ENCODE results near the gene DAND5. TPM values are rescaled to one million over a fixed set of nuclear protein-coding genes. Genes with fewer than 3 reads are reported as not detected.

DAND5 gene
- total RNA-seq, 6 experiments from 2014 or later = not detected

- H3K27me3 Mint-ChIP-seq (ENCODE audit: insufficient read depth) = peaks cover 3% of the 10 kb centered on the region
- no peak for TF ChIP-seq CTCF (IDR thresholded peaks at IDR 0.05)
- H3K27ac Mint-ChIP-seq = peak overlapping the region; percentile 94; the same call in 1 of the 2 replicates
- H3K4me3 Mint-ChIP-seq = no peak overlapping the region; the same call in 1 of the 2 replicates
- no peaks in the 10 kb centered on the region; the same call in none of the 2 replicates for H3K36me3 Mint-ChIP-seq (ENCODE audit: low read depth)
- no peak for DNase-seq
- H3K4me1 Mint-ChIP-seq (ENCODE audit: low read depth) = peaks cover 69% of the 10 kb centered on the region
- H3K9me3 Mint-ChIP-seq = no peaks in the 10 kb centered on the region
Measured at GRCh38 chr19:13019332-13019731, 50.0 kb downstream of the DAND5 start.

GRCh38 chr19:13020002-13020414, 50.6 kb downstream of the DAND5 start:
- Mint-ChIP-seq H3K27me3 (ENCODE audit: insufficient read depth) (peaks cover 3% of the 10 kb centered on the region), H3K4me1 (ENCODE audit: low read depth) (peaks cover 75% of the 10 kb centered on the region), H3K4me3 (no peak overlapping the region), H3K9me3 (no peaks in the 10 kb centered on the region), H3K27ac (peak overlapping the region; percentile 50), H3K36me3 (ENCODE audit: low read depth) (peaks cover 5% of the 10 kb centered on the region)
- no peak for DNase-seq
- TF ChIP-seq CTCF (IDR thresholded peaks at IDR 0.05) = no peak

- peak; percentile 37 for DNase-seq
- H3K27ac Mint-ChIP-seq = peak overlapping the region; percentile 99
- H3K9me3 Mint-ChIP-seq = no peaks in the 10 kb centered on the region
- peaks cover 3% of the 10 kb centered on the region for H3K27me3 Mint-ChIP-seq (ENCODE audit: insufficient read depth)
- no peak for TF ChIP-seq CTCF (IDR thresholded peaks at IDR 0.05)
- H3K4me3 Mint-ChIP-seq = peak overlapping the region; percentile 93
- peaks cover 83% of the 10 kb centered on the region for H3K4me1 Mint-ChIP-seq (ENCODE audit: low read depth)
- peaks cover 22% of the 10 kb centered on the region for H3K36me3 Mint-ChIP-seq (ENCODE audit: low read depth)
Measured at GRCh38 chr19:13022111-13022858, 52.9 kb downstream of the DAND5 start.

- Mint-ChIP-seq H3K9me3 (no peaks in the 10 kb centered on the region), H3K27ac (peak overlapping the region; percentile 99), H3K4me3 (peak overlapping the region; percentile 93), H3K4me1 (ENCODE audit: low read depth) (peaks cover 79% of the 10 kb centered on the region), H3K27me3 (ENCODE audit: insufficient read depth) (peaks cover 3% of the 10 kb centered on the region), H3K36me3 (ENCODE audit: low read depth) (peaks cover 22% of the 10 kb centered on the region)
- peak; percentile 94 for DNase-seq
- TF ChIP-seq CTCF (IDR thresholded peaks at IDR 0.05) = no peak
Measured at GRCh38 chr19:13022859-13023636, 53.7 kb downstream of the DAND5 start.

GRCh38 chr19:13023656-13024055, 54.3 kb downstream of the DAND5 start:
- no peaks in the 10 kb centered on the region for H3K9me3 Mint-ChIP-seq
- H3K36me3 Mint-ChIP-seq (ENCODE audit: low read depth) = peaks cover 28% of the 10 kb centered on the region
- peak overlapping the region; percentile 99 for H3K27ac Mint-ChIP-seq
- TF ChIP-seq CTCF (IDR thresholded peaks at IDR 0.05) = no peak
- DNase-seq = no peak
- peak overlapping the region; percentile 93 for H3K4me3 Mint-ChIP-seq
- peaks cover 78% of the 10 kb centered on the region for H3K4me1 Mint-ChIP-seq (ENCODE audit: low read depth)
- H3K27me3 Mint-ChIP-seq (ENCODE audit: insufficient read depth) = peaks cover 3% of the 10 kb centered on the region

Small RNA genes within 50 kb of the gene (microRNA-seq; reads per million reads assigned to microRNA genes)
- gene MIR5695 = not detected
- gene MIR6515 = 4.6 reads per million

Other genes with a start within 250 kb of the DAND5 start
- gene TNPO2, start 245.6 kb upstream of the DAND5 start, total RNA-seq (2021; fragmentation: NEBNext Ultra II Directional; extraction: Animal tissue kit (Norgen Biotek cat#: 25700)) = 10 to 100 TPM; 56.8 to 78.7 (median 66.0) TPM
- gene TRIR, start 234.9 kb upstream of the DAND5 start, total RNA-seq (2021; fragmentation: NEBNext Ultra II Directional; extraction: Animal tissue kit (Norgen Biotek cat#: 25700)) = 100 to 1,000 TPM; 147 to 189 (median 176) TPM
- gene GET3, start 232.1 kb upstream of the DAND5 start, total RNA-seq (2021; fragmentation: NEBNext Ultra II Directional; extraction: Animal tissue kit (Norgen Biotek cat#: 25700)) = 100 to 1,000 TPM in 5 of 6 experiments, 10 to 100 TPM in 1; 97.0 to 116 (median 107) TPM
- gene BEST2, start 217.8 kb upstream of the DAND5 start, total RNA-seq (2021; fragmentation: NEBNext Ultra II Directional; extraction: Animal tissue kit (Norgen Biotek cat#: 25700)) = not detected
- gene HOOK2, start 194.0 kb upstream of the DAND5 start, total RNA-seq (2021; fragmentation: NEBNext Ultra II Directional; extraction: Animal tissue kit (Norgen Biotek cat#: 25700)) = 10 to 100 TPM; 10.5 to 13.8 (median 11.5) TPM
- gene JUNB, start 178.1 kb upstream of the DAND5 start, total RNA-seq (2021; fragmentation: NEBNext Ultra II Directional; extraction: Animal tissue kit (Norgen Biotek cat#: 25700)) = 10 to 100 TPM; 52.1 to 89.2 (median 83.8) TPM
- 100 to 1,000 TPM; 214 to 269 (median 229) TPM for gene PRDX2, start 167.8 kb upstream of the DAND5 start, total RNA-seq (2021; fragmentation: NEBNext Ultra II Directional; extraction: Animal tissue kit (Norgen Biotek cat#: 25700))
- 10 to 100 TPM; 14.1 to 30.3 (median 25.6) TPM for gene THSD8, start 167.5 kb upstream of the DAND5 start, total RNA-seq (2021; fragmentation: NEBNext Ultra II Directional; extraction: Animal tissue kit (Norgen Biotek cat#: 25700))
- gene RNASEH2A, start 163.0 kb upstream of the DAND5 start, total RNA-seq (2021; fragmentation: NEBNext Ultra II Directional; extraction: Animal tissue kit (Norgen Biotek cat#: 25700)) = 10 to 100 TPM; 17.9 to 43.2 (median 37.7) TPM
- gene RTBDN, start 135.0 kb upstream of the DAND5 start, total RNA-seq (2021; fragmentation: NEBNext Ultra II Directional; extraction: Animal tissue kit (Norgen Biotek cat#: 25700)) = not detected
- under 1 TPM in 3 of 6 experiments, not detected in 3; 0.09 to 0.34 (median 0.26) TPM for gene MAST1, start 131.1 kb upstream of the DAND5 start, total RNA-seq (2021; fragmentation: NEBNext Ultra II Directional; extraction: Animal tissue kit (Norgen Biotek cat#: 25700))
- 10 to 100 TPM; 26.0 to 33.5 (median 28.4) TPM for gene DNASE2, start 88.1 kb upstream of the DAND5 start, total RNA-seq (2021; fragmentation: NEBNext Ultra II Directional; extraction: Animal tissue kit (Norgen Biotek cat#: 25700))
- not detected for gene KLF1, start 82.4 kb upstream of the DAND5 start, total RNA-seq (2021; fragmentation: NEBNext Ultra II Directional; extraction: Animal tissue kit (Norgen Biotek cat#: 25700))
- 10 to 100 TPM; 20.6 to 24.6 (median 21.1) TPM for gene GCDH, start 78.4 kb upstream of the DAND5 start, total RNA-seq (2021; fragmentation: NEBNext Ultra II Directional; extraction: Animal tissue kit (Norgen Biotek cat#: 25700))
- gene SYCE2, start 50.3 kb upstream of the DAND5 start, total RNA-seq (2021; fragmentation: NEBNext Ultra II Directional; extraction: Animal tissue kit (Norgen Biotek cat#: 25700)) = 1 to 10 TPM in 3 of 6 experiments, under 1 TPM in 3; 0.28 to 1.7 (median 0.91) TPM
- 100 to 1,000 TPM in 1 of 6 experiments, 10 to 100 TPM in 5; 87.8 to 101 (median 90.4) TPM for gene FARSA, start 35.9 kb upstream of the DAND5 start, total RNA-seq (2021; fragmentation: NEBNext Ultra II Directional; extraction: Animal tissue kit (Norgen Biotek cat#: 25700))
- 1,000 to 10,000 TPM; 1,716 to 2,461 (median 2,371) TPM for gene CALR, start 31.0 kb upstream of the DAND5 start, total RNA-seq (2021; fragmentation: NEBNext Ultra II Directional; extraction: Animal tissue kit (Norgen Biotek cat#: 25700))
- 100 to 1,000 TPM; 108 to 140 (median 129) TPM for gene RAD23A, start 23.7 kb upstream of the DAND5 start, total RNA-seq (2021; fragmentation: NEBNext Ultra II Directional; extraction: Animal tissue kit (Norgen Biotek cat#: 25700))
- 10 to 100 TPM; 34.3 to 54.3 (median 46.9) TPM for gene GADD45GIP1, start 12.4 kb upstream of the DAND5 start, total RNA-seq (2021; fragmentation: NEBNext Ultra II Directional; extraction: Animal tissue kit (Norgen Biotek cat#: 25700))
- 100 to 1,000 TPM; 129 to 161 (median 142) TPM for gene NFIX, start 25.9 kb downstream of the DAND5 start, total RNA-seq (2021; fragmentation: NEBNext Ultra II Directional; extraction: Animal tissue kit (Norgen Biotek cat#: 25700))
- gene LYL1, start 133.3 kb downstream of the DAND5 start, total RNA-seq (2021; fragmentation: NEBNext Ultra II Directional; extraction: Animal tissue kit (Norgen Biotek cat#: 25700)) = 1 to 10 TPM; 1.5 to 5.1 (median 4.2) TPM
- gene TRMT1, start 147.2 kb downstream of the DAND5 start, total RNA-seq (2021; fragmentation: NEBNext Ultra II Directional; extraction: Animal tissue kit (Norgen Biotek cat#: 25700)) = 10 to 100 TPM; 36.3 to 49.9 (median 39.6) TPM
- gene NACC1, start 148.7 kb downstream of the DAND5 start, total RNA-seq (2021; fragmentation: NEBNext Ultra II Directional; extraction: Animal tissue kit (Norgen Biotek cat#: 25700)) = 100 to 1,000 TPM; 126 to 146 (median 139) TPM
- gene STX10, start 180.8 kb downstream of the DAND5 start, total RNA-seq (2021; fragmentation: NEBNext Ultra II Directional; extraction: Animal tissue kit (Norgen Biotek cat#: 25700)) = 10 to 100 TPM; 48.5 to 63.4 (median 54.0) TPM
- gene IER2, start 180.8 kb downstream of the DAND5 start, total RNA-seq (2021; fragmentation: NEBNext Ultra II Directional; extraction: Animal tissue kit (Norgen Biotek cat#: 25700)) = 10 to 100 TPM; 68.9 to 91.2 (median 87.7) TPM